Measurements from ENCODE around the gene NSUN3. TPM values are rescaled to one million over a fixed set of nuclear protein-coding genes. Genes with fewer than 3 reads are reported as not detected.

The NSUN3 gene
- total and polyA plus RNA-seq, 2 of the 4 experiments (the other 2 are of a cell fraction), result 4.9 to 6.8 TPM

DNA sequence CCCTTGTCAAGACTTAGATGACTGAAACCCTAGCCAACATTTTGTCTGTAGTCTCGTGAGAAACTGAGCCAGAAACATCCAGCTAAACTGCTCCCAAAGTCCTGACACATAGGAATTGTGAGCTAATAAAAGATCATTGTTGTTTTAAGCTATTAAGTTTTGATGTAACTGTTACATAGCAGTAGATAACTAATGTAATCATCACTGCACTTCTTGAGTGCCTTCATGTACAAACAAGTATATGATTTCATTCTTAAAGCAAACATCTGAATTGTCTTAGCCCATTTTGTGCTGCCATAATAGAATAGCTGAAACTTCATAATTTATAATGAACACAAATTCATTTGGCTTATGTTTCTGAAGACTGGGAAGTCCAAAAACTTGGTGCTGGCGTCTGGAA lies 87.3 kb downstream of the NSUN3 start:
- Histone ChIP-seq H3K27me3 (ENCODE audit: control insufficient read depth, insufficient read depth, low read length) (no peaks in the 10 kb centered on the region), H4K91ac (ENCODE audit: insufficient read depth, low read depth, low read length) (no peak overlapping the region), H4K20me1 (ENCODE audit: insufficient read depth, low read length) (no peaks in the 10 kb centered on the region), H2AFZ (replicated peaks; ENCODE audit: low read length, poor library complexity) (no peak overlapping the region), H2BK15ac (ENCODE audit: low read depth, low read length) (no peak overlapping the region), H3K4me3 (ENCODE audit: insufficient read depth, low read depth, low read length) (no peak overlapping the region), H2BK5ac (ENCODE audit: low read depth, low read length, poor library complexity, severe bottlenecking) (no peak overlapping the region), H3K4me2 (ENCODE audit: low read depth, low read length) (no peak overlapping the region), H3K4me1 (ENCODE audit: control insufficient read depth, insufficient read depth, low read length) (no peaks in the 10 kb centered on the region), H3K27ac (ENCODE audit: insufficient read depth, low read length) (no peak overlapping the region), H3K9me3 (ENCODE audit: control insufficient read depth, insufficient read depth, low read length) (no peaks in the 10 kb centered on the region), H2BK120ac (ENCODE audit: low read depth, low read length) (no peak overlapping the region), H3K79me1 (ENCODE audit: low read depth in 1 of 2, low read length in 2 of 2) (no peaks in the 10 kb centered on the region), H3K18ac (ENCODE audit: low read depth, low read length) (no peak overlapping the region), H3K23ac (ENCODE audit: low read depth, low read length) (no peak overlapping the region), H4K5ac (ENCODE audit: low read depth, low read length) (no peak overlapping the region), H2BK20ac (ENCODE audit: low read depth, low read length) (no peak overlapping the region), H3K56ac (ENCODE audit: extremely low read depth, insufficient read depth, low read length) (no peak overlapping the region), H4K8ac (ENCODE audit: low read depth in 2 of 2, low read length in 2 of 2) (no peak overlapping the region), H3K4ac (ENCODE audit: low read depth, low read length) (no peak overlapping the region), H3K36me3 (ENCODE audit: control insufficient read depth, insufficient read depth, low read length) (no peaks in the 10 kb centered on the region), H3K9me1 (ENCODE audit: insufficient read depth, low read length) (no peaks in the 10 kb centered on the region), H3K9ac (ENCODE audit: low read depth, low read length) (no peak overlapping the region), H2AK5ac (ENCODE audit: low read depth, low read length) (no peak overlapping the region), H3K14ac (replicated peaks; ENCODE audit: low read depth, low read length) (no peak overlapping the region), H2AK9ac (replicated peaks; ENCODE audit: low read depth, low read length, poor library complexity) (no peak overlapping the region)
- no peak for DNase-seq
- in situ Hi-C loops (cut with MboI; ENCODE audit: low sequenced_read_pairs), result no loop called here
- no peak for ATAC-seq (ENCODE audit: low read depth)
- dilution Hi-C loops (cut with HindIII; ENCODE audit: low sequenced_read_pairs, unreplicated experiment), result no loop called here
- CTCF ChIA-PET, result no interaction called here
- TF ChIP-seq MAFK (IDR thresholded peaks at IDR 0.05; ENCODE audit: low read depth, low read length), result no peak
- TF ChIP-seq CEBPB (IDR thresholded peaks at IDR 0.05; ENCODE audit: low read depth, low read length), result no peak
- TF ChIP-seq, protein P1, sequence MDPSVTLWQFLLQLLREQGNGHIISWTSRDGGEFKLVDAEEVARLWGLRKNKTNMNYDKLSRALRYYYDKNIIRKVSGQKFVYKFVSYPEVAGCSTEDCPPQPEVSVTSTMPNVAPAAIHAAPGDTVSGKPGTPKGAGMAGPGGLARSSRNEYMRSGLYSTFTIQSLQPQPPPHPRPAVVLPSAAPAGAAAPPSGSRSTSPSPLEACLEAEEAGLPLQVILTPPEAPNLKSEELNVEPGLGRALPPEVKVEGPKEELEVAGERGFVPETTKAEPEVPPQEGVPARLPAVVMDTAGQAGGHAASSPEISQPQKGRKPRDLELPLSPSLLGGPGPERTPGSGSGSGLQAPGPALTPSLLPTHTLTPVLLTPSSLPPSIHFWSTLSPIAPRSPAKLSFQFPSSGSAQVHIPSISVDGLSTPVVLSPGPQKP (IDR thresholded peaks at IDR 0.05; ENCODE audit: borderline replicate concordance, low read depth, low read length), result no peak
- TF ChIP-seq POLR2A (IDR thresholded peaks at IDR 0.05; ENCODE audit: low read depth, low read length), result no peak
- TF ChIP-seq MXI1 (IDR thresholded peaks at IDR 0.05; ENCODE audit: borderline replicate concordance, low read depth, low read length), result no peak
- TF ChIP-seq RFX5 (IDR thresholded peaks at IDR 0.05; ENCODE audit: low read depth, low read length), result no peak
- no peak for TF ChIP-seq CTCF (conservative IDR thresholded peaks at IDR 0.05; ENCODE audit: low read depth, low read length)
- TF ChIP-seq NFE2L2 (IDR thresholded peaks at IDR 0.05; ENCODE audit: low read depth, low read length), result no peak
- TF ChIP-seq USF2 (IDR thresholded peaks at IDR 0.05; ENCODE audit: low read depth, low read length), result no peak
- TF ChIP-seq SMC3 (IDR thresholded peaks at IDR 0.05; ENCODE audit: low read depth, low read length), result no peak
- TF ChIP-seq RAD21 (IDR thresholded peaks at IDR 0.05; ENCODE audit: low read length), result no peak
- no peak for TF ChIP-seq MAZ (IDR thresholded peaks at IDR 0.05; ENCODE audit: borderline replicate concordance, low read depth, low read length)
- intact Hi-C loops (cut with micrococcal nuclease), result no loop called here
- WGBS, 2 experiments (ENCODE audit: extremely low coverage in 2 of 2, insufficient read length in 1 of 2), result no CpG with 5 or more reads among the region's 2 CpGs
- POLR2A ChIA-PET (ENCODE audit: unreplicated experiment), result no interaction called here
- BruUV-seq (replicated peaks), result no TSS peak
